Measurements from ENCODE around the gene PDZD2. TPM values are rescaled to one million over a fixed set of nuclear protein-coding genes. Genes with fewer than 3 reads are reported as not detected.

PDZD2 gene
- total RNA-seq, 1 experiment from 2014 or later = not detected

DNA sequence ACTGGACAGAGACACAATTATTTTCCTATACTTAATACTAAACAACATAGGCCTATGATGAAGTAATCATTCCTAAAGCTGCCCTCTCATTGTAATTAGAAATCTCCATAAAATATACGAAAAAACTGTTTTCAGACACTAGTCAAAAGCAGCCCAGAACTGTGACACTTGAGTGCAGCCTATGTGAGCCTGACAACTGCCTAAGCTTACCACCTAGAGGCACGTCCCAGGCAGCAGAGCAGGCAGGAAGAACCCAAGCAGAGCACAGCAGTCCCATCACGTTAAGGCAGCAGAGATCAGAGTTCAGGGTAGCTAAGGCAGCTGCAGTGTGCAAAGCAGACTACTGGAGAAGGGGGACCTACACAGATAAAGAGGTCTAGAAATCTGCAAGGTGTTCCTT is 488.8 kb downstream of the PDZD2 start:
- Histone ChIP-seq H3F3A (ENCODE audit: insufficient read depth, low read depth) (peaks cover 8% of the 10 kb centered on the region; the same call in 1 of the 2 replicates), H3K9me2 (ENCODE audit: insufficient read depth) (no peaks in the 10 kb centered on the region), H3K4me1 (replicated peaks; ENCODE audit: insufficient read depth) (no peaks in the 10 kb centered on the region), H3K79me2 (ENCODE audit: low read depth) (peaks cover 18% of the 10 kb centered on the region), H2AFZ (no peak overlapping the region), H3K36me3 (ENCODE audit: low read depth) (peaks cover 25% of the 10 kb centered on the region), H3K4me3 (no peak overlapping the region), H3K27ac (no peak overlapping the region), H3K4me2 (no peak overlapping the region), H3K27me3 (ENCODE audit: insufficient read depth, low read depth) (no peaks in the 10 kb centered on the region), H4K20me1 (ENCODE audit: insufficient read depth) (peaks cover 60% of the 10 kb centered on the region), H3K9me3 (ENCODE audit: insufficient read depth, low read depth) (no peaks in the 10 kb centered on the region)
- no peak for TF ChIP-seq EZH2 (IDR thresholded peaks at IDR 0.05; ENCODE audit: low read depth)
- TF ChIP-seq, protein P1, sequence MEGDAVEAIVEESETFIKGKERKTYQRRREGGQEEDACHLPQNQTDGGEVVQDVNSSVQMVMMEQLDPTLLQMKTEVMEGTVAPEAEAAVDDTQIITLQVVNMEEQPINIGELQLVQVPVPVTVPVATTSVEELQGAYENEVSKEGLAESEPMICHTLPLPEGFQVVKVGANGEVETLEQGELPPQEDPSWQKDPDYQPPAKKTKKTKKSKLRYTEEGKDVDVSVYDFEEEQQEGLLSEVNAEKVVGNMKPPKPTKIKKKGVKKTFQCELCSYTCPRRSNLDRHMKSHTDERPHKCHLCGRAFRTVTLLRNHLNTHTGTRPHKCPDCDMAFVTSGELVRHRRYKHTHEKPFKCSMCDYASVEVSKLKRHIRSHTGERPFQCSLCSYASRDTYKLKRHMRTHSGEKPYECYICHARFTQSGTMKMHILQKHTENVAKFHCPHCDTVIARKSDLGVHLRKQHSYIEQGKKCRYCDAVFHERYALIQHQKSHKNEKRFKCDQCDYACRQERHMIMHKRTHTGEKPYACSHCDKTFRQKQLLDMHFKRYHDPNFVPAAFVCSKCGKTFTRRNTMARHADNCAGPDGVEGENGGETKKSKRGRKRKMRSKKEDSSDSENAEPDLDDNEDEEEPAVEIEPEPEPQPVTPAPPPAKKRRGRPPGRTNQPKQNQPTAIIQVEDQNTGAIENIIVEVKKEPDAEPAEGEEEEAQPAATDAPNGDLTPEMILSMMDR (conservative IDR thresholded peaks at IDR 0.05) = no peak
- POLR2A ChIA-PET (ENCODE audit: unreplicated experiment) = interaction anchor here (0.6 kb wide), 3 partner anchors 44 to 185 kb away, joined by 4 to 7 read pairs (median 4); no protein-coding TSS in a partner anchor
- CTCF ChIA-PET = interaction anchor here (0.5 kb wide), 1 partner anchor 96 kb away, joined by 3 read pairs; no protein-coding TSS in a partner anchor
- no peak for DNase-seq
- no TSS peak for BruUV-seq (replicated peaks)
- intact Hi-C loops (cut with micrococcal nuclease; ENCODE audit: unreplicated experiment) = no loop called here

DNA sequence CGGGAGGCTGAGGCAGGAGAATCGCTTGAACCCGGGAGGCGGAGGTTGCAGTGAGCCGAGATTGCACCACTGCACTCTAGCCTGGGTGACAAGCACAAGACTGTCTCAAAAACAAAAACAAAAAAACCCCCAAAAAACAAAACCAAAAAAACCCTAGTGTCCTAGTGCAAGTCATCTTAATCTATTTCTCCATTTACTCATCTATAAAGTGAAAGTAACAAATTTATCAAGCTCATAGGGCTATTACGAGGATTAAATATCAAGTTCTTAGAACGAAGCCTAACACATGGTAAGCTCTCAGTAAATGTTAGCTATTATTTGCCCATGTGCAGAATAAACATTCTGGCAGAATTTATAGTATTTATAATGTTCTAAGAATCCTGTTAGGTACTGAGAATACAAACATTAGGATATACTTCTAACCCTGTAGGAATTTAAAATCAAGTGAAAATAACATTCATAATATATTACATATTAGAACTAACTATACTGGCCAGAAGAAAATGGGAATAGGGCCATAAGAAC is 490.2 kb downstream of the PDZD2 start:
- POLR2A ChIA-PET (ENCODE audit: unreplicated experiment) = interaction anchor here (0.6 kb wide), 1 partner anchor 35 kb away, joined by 4 read pairs; no protein-coding TSS in a partner anchor
- DNase-seq = no peak
- BruUV-seq (replicated peaks) = no TSS peak
- CTCF ChIA-PET = interaction anchor here (0.6 kb wide), 1 partner anchor 461 kb away, joined by 3 read pairs; no protein-coding TSS in a partner anchor
- intact Hi-C loops (cut with micrococcal nuclease; ENCODE audit: unreplicated experiment) = no loop called here
- H3K4me2 ChIP-seq = no peak overlapping the region
- no peaks in the 10 kb centered on the region for H3K27me3 ChIP-seq (ENCODE audit: insufficient read depth, low read depth)
- peaks cover 28% of the 10 kb centered on the region for H3K36me3 ChIP-seq (ENCODE audit: low read depth)
- H3F3A ChIP-seq (ENCODE audit: insufficient read depth, low read depth) = peaks cover 14% of the 10 kb centered on the region; the same call in 1 of the 2 replicates
- H3K4me3 ChIP-seq = no peak overlapping the region
- peaks cover 65% of the 10 kb centered on the region for H4K20me1 ChIP-seq (ENCODE audit: insufficient read depth)
- no peak for TF ChIP-seq EZH2 (IDR thresholded peaks at IDR 0.05; ENCODE audit: low read depth)
- TF ChIP-seq, protein P1 (conservative IDR thresholded peaks at IDR 0.05) = no peak
- H3K27ac ChIP-seq = no peak overlapping the region
- peaks cover 18% of the 10 kb centered on the region for H3K79me2 ChIP-seq (ENCODE audit: low read depth)
- H2AFZ ChIP-seq = no peak overlapping the region
- no peaks in the 10 kb centered on the region for H3K9me2 ChIP-seq (ENCODE audit: insufficient read depth)
- no peaks in the 10 kb centered on the region for H3K9me3 ChIP-seq (ENCODE audit: insufficient read depth, low read depth)
- H3K4me1 ChIP-seq (replicated peaks; ENCODE audit: insufficient read depth) = no peaks in the 10 kb centered on the region

DNA sequence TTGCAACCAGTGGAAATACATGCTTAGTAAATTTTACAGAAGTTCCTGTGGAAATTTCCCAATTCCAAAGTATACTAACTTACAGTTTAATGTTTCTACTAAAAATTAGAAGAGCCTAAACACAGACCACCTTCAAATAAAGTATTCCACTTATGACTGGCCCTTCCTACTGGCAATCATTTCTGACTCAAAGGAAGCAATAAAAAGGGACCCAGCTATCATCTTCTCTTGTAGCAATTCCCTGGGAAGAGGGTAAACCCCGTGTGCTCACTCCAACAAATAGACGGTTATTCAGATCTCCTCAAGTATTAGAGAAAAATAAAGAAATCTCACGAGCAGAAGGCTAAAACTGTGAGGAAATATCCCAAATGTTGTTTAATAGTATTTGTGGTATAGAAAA is 491.9 kb downstream of the PDZD2 start:
- H3F3A ChIP-seq (ENCODE audit: insufficient read depth, low read depth) = peaks cover 11% of the 10 kb centered on the region; the same call in 1 of the 2 replicates
- no TSS peak for BruUV-seq (replicated peaks)
- H3K4me3 ChIP-seq = no peak overlapping the region
- DNase-seq = peak in 1 of 2 experiments; percentile 27
- H3K36me3 ChIP-seq (ENCODE audit: low read depth) = peaks cover 19% of the 10 kb centered on the region
- no peaks in the 10 kb centered on the region for H3K9me2 ChIP-seq (ENCODE audit: insufficient read depth)
- H3K4me1 ChIP-seq (replicated peaks; ENCODE audit: insufficient read depth) = no peaks in the 10 kb centered on the region
- intact Hi-C loops (cut with micrococcal nuclease; ENCODE audit: unreplicated experiment) = no loop called here
- TF ChIP-seq, protein P1 (conservative IDR thresholded peaks at IDR 0.05) = no peak
- no peak for TF ChIP-seq EZH2 (IDR thresholded peaks at IDR 0.05; ENCODE audit: low read depth)
- no peaks in the 10 kb centered on the region for H3K27me3 ChIP-seq (ENCODE audit: insufficient read depth, low read depth)
- peaks cover 50% of the 10 kb centered on the region for H4K20me1 ChIP-seq (ENCODE audit: insufficient read depth)
- no peak overlapping the region for H2AFZ ChIP-seq
- no peak overlapping the region for H3K27ac ChIP-seq
- H3K9me3 ChIP-seq (ENCODE audit: insufficient read depth, low read depth) = no peaks in the 10 kb centered on the region
- H3K79me2 ChIP-seq (ENCODE audit: low read depth) = 0 out of 2 replicates have a peak, but pooled peaks cover 13% of the 10 kb centered on the region
- ChIA-PET POLR2A (ENCODE audit: unreplicated experiment) (no interaction called here), CTCF (no interaction called here)
- no peak overlapping the region for H3K4me2 ChIP-seq

Data from PC-9 (cell line).